WI38 (cell line): ENCODE measurements around the gene DDX39A.
"Not testable (repeated sequence)": the region's sequence is repeated elsewhere in the genome, so short reads cannot be mapped to it uniquely, and the experiment has no call there.

ENCODE experiments used
- H3K4me3 ChIP-seq: 2 replicates; pipeline ENCODE4 v1.5.1; 2011; ENCODE audit warnings: low read depth, mild to moderate bottlenecking, control low read depth, low read length
- CTCF ChIP-seq: IDR thresholded peaks from 2 replicates; pipeline ENCODE4 v1.5.1; 2012; ENCODE audit warnings: low read depth, mild to moderate bottlenecking, control low read depth, low read length

DDX39A gene

GRCh38 chr19:14378890-14379289 is 40.3 kb downstream of the DDX39A start:
- no peak overlapping the region for H3K4me3 ChIP-seq
- TF ChIP-seq CTCF: no peak

GRCh38 chr19:14377883-14378328 is 41.2 kb downstream of the DDX39A start:
- H3K4me3 ChIP-seq: no peak overlapping the region
- no peak for TF ChIP-seq CTCF

- H3K4me3 ChIP-seq: no peak overlapping the region
- no peak for TF ChIP-seq CTCF
These were observed 43.4 kb downstream of the DDX39A start for GRCh38 chr19:14375582-14376291.

GRCh38 chr19:14375055-14375581 is 44.0 kb downstream of the DDX39A start:
- H3K4me3 ChIP-seq: no peak overlapping the region
- TF ChIP-seq CTCF: no peak

- not testable (repeated sequence) for H3K4me3 ChIP-seq
These were observed 44.8 kb downstream of the DDX39A start for GRCh38 chr19:14374313-14374712.

GRCh38 chr19:14372384-14373077 is 46.6 kb downstream of the DDX39A start:
- H3K4me3 ChIP-seq: not testable (repeated sequence)

GRCh38 chr19:14371301-14371821 is 47.8 kb downstream of the DDX39A start:
- no peak overlapping the region for H3K4me3 ChIP-seq
- no peak for TF ChIP-seq CTCF

GRCh38 chr19:14370940-14371280 is 48.2 kb downstream of the DDX39A start:
- H3K4me3 ChIP-seq: no peak overlapping the region
- no peak for TF ChIP-seq CTCF
